Gastroesophageal sphincter (tissue), 4 donors: ENCODE results near the gene ADAMTS2. TPM values are rescaled to one million over a fixed set of nuclear protein-coding genes. Genes with fewer than 3 reads are reported as not detected.
"Not testable (repeated sequence)": the region's sequence is repeated elsewhere in the genome, so short reads cannot be mapped to it uniquely, and the experiment has no call there.

Experiments used
- ATAC-seq: fragments of 150-250 bp; one replicate; pipeline ENCODE4 v1.9.1; 2016; ENCODE audit warnings: mild to moderate bottlenecking, moderate library complexity
- H3K27ac ChIP-seq, 4 donors: fragments of 200-600 bp; sonication (generic) in 3 of 4; 1 replicate in 3 of 4; 2 replicates in 1 of 4; pipeline ENCODE4 v1.5.1; 2016 to 2019
- H3K27me3 ChIP-seq: fragments of 200-600 bp; sonication (generic); one replicate; pipeline ENCODE4 v1.5.1; 2019
- H3K36me3 ChIP-seq, 2 donors: fragments of 200-600 bp; sonication (generic); one replicate each; pipeline ENCODE4 v1.5.1; 2019; ENCODE audit warnings: control low read depth in 1 of 2
- H3K4me1 ChIP-seq, 3 donors: fragments of 200-600 bp; sonication (generic); 1 replicate in 2 of 3; 2 replicates in 1 of 3; pipeline ENCODE4 v1.5.1; 2016 to 2019; ENCODE audit warnings: control low read depth in 2 of 3
- H3K4me3 ChIP-seq, 2 donors: fragments of 200-600 bp; sonication (generic); one replicate each; pipeline ENCODE4 v1.5.1; 2019; ENCODE audit warnings: mild to moderate bottlenecking in 1 of 2, moderate library complexity in 1 of 2
- H3K9me3 ChIP-seq, 3 donors: fragments of 200-600 bp; sonication (generic); one replicate each; pipeline ENCODE4 v1.5.1; 2017 to 2019; ENCODE audit warnings: control low read depth in 2 of 3
- EP300 ChIP-seq: sonication (generic); formaldehyde crosslinking; IDR thresholded peaks from one replicate; pipeline ENCODE4 v1.6.1; 2017; ENCODE audit warnings: antibody characterized with exemption, mild to moderate bottlenecking
- POLR2A ChIP-seq, 2 donors: fragments of 450-650 bp; IDR thresholded peaks; one replicate each; pipeline ENCODE4 v1.6.1; 2017; ENCODE audit warnings: antibody characterized with exemption in 2 of 2, mild to moderate bottlenecking in 2 of 2, moderate library complexity in 1 of 2
- POLR2AphosphoS5 ChIP-seq: sonication (generic); formaldehyde crosslinking; IDR thresholded peaks from one replicate; pipeline ENCODE4 v1.6.1; 2017; ENCODE audit warnings: antibody characterized with exemption
- WGBS, 2 donors: methylation state at CpG; one replicate each; pipeline ENCODE4 v1.1.5; 2018; ENCODE audit warnings: low coverage in 1 of 2; 5-methylcytosine and 5-hydroxymethylcytosine counted together
- total RNA-seq, 4 donors: library from RNA; depleted of rRNA; stranded (reverse); fragments of >200 nt; gene quantifications; one replicate each; pipeline ENCODE4 v1.1.0, GENCODE V29; 2016
- TF ChIP-seq, protein P1 (sequence below), 4 experiments: fragments of 200-600 bp in 2 of 4; fragments of 450-650 bp in 2 of 4; sonication (generic) in 1 of 4; IDR thresholded peaks; one replicate each; pipeline ENCODE4 v1.5.1; 2017 to 2019; ENCODE audit warnings: antibody characterized with exemption in 4 of 4, mild to moderate bottlenecking in 2 of 4, moderate library complexity in 2 of 4

The ADAMTS2 gene
- total RNA-seq, 4 donors from 2014 or later = 14.8 to 24.8 (median 22.6) TPM

DNA sequence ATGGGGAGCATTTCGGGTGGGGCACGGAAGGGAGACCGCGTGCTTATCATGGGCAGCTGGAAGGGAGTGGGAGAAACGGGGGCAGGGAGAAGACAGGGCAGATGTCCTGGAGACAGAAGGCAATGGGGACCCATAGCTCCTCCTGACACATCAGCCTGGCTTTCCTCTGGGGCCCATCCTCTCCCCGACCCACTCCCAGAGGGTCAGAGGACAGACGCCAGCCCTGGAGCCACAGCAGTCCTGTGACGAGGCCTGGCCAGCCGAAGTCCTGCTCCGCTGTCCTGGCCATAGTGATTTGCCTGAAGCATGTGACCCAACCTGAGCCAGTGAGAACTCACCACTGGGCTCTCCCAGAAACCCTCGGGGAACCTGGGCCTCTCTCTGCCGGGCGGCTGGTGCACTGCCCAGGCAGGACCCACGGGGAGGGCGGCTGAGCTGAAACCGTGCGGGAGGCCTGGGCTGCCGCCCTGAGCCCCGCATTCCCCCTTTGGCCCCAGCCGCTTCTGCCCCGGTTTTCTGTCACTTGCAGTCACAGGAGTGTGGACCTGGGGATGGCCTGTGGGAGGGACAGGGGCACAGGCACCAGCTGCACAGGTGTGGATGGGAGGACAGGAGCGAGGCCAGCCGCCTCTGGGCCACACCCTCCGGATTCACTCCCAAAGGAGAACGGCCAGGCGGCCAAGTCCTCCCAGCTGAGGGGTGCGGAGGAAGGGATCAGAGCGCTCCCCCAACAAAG lies 19.8 kb downstream of the ADAMTS2 start:
- Histone ChIP-seq H3K4me1 (peaks cover 0 to 15% (median 3%) of the 10 kb centered on the region in 3 donors), H3K27ac (peak overlapping the region in 3 of 4 donors; percentile 18 to 69 (median 55))

DNA sequence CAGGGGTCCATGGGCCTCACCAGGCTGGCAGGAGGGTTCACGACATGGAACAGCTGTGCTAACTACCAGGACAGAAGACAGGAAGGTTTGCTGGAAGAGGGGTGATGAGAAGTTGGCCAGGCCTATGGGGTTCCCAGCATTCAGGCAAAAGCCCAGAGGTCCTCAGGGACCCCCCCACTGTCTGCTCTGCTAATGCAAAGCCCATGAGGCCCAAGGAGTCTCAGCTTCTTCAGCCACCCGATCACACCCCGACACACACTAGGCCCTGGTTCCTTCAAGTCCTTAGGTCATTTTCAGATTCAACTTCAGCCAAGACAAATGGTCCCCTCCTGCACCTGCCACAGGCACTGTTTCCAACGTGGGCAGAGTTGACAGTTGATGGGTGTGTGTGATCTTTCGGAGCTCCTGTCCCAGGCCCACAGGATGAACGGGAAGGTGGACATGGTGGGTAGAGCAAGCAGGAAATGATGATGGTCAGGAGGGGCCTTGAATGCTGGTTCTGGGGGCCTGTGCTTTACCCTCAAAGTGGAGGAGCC lies 20.4 kb downstream of the ADAMTS2 start:
- TF ChIP-seq, protein P1, sequence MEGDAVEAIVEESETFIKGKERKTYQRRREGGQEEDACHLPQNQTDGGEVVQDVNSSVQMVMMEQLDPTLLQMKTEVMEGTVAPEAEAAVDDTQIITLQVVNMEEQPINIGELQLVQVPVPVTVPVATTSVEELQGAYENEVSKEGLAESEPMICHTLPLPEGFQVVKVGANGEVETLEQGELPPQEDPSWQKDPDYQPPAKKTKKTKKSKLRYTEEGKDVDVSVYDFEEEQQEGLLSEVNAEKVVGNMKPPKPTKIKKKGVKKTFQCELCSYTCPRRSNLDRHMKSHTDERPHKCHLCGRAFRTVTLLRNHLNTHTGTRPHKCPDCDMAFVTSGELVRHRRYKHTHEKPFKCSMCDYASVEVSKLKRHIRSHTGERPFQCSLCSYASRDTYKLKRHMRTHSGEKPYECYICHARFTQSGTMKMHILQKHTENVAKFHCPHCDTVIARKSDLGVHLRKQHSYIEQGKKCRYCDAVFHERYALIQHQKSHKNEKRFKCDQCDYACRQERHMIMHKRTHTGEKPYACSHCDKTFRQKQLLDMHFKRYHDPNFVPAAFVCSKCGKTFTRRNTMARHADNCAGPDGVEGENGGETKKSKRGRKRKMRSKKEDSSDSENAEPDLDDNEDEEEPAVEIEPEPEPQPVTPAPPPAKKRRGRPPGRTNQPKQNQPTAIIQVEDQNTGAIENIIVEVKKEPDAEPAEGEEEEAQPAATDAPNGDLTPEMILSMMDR (IDR thresholded peaks at IDR 0.05) = no peak
- TF ChIP-seq EP300 (no peak), POLR2AphosphoS5 (no peak), POLR2A (IDR thresholded peaks at IDR 0.05) (no peak)
- Histone ChIP-seq H3K27ac (no peak overlapping the region), H3K9me3 (no peaks in the 10 kb centered on the region), H3K36me3 (no peaks in the 10 kb centered on the region), H3K27me3 (peaks cover 26% of the 10 kb centered on the region), H3K4me1 (peaks cover 0 to 15% (median 3%) of the 10 kb centered on the region in 3 donors), H3K4me3 (no peak overlapping the region)
- ATAC-seq = no peak
- WGBS, 2 donors = 60% methylated on average over 1 of the region's 6 CpGs; no CpG with 5 or more reads in 1 of the 2 donors

More for the DNA sequence above, 19.8 kb downstream of the ADAMTS2 start:
- H3K9me3 ChIP-seq = no peaks in the 10 kb centered on the region
- no peak overlapping the region for H3K4me3 ChIP-seq
- no peak for ATAC-seq
- H3K27me3 ChIP-seq = peaks cover 26% of the 10 kb centered on the region
- TF ChIP-seq POLR2AphosphoS5 = no peak
- TF ChIP-seq, protein P1 (IDR thresholded peaks at IDR 0.05) = no peak
- no peaks in the 10 kb centered on the region for H3K36me3 ChIP-seq
- WGBS, 2 donors = 82 to 89% methylated on average over 6 of the region's 28 CpGs

DNA sequence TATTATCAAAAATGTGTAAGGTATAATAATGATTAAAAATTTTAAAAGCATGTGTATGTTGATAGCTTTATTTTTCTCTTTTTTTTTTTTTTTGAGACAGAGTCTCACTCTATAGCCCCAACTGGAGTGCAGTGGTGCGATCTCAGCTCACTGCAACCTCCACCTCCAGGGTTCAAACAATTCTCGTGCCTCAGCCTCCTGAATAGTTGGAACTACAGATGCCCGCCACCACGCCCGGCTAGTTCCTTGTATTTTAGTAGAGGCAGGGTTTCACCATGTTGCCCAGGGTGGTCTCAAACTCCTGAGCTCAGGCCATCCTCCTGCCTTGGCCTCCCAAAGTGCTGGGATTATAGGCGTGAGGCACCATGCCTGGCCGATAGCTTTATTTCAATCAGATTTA lies 20.9 kb downstream of the ADAMTS2 start:
- ATAC-seq = not testable (repeated sequence)

DNA sequence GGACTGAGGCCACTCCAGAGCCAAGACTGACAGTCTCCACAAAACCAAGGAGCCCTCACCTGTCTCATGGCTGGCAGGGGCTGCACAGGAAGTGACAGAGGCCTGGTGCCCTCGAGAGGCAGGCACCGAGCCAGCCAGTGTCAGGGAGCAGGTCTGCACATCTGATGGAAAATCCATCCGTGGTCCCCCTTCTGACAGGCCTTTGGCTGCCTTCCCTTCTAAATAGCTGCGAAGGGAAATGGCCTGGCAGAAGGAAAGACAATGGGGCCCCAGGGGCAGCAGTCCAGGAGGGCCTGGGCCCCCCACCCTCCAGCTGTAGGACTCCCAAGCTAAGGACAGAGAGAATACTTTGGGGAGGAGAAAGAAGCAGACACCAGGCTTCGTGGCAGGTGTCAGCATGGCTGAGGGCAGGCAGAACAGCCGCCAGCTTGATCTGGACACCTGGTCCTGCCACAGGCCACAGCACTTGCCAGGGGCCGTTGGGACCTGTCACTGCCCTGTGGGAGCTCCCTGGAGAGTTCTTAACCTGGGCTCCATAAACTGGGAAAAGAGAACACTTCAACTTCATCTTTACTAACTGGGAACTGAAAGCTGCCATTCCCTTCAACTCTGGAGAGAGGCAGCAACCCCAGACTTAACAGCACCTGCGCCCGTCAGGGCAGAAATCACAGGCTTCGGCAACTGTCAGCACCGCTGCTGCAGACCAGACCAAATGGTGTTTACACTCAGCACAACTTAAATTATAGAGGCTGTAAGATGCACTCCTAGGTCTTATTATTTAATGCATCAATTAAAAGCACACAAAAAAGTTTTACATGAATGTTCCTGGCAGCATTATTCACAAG lies 22.0 kb downstream of the ADAMTS2 start:
- Histone ChIP-seq H3K4me1 (peaks cover 0 to 21% (median 3%) of the 10 kb centered on the region in 3 donors), H3K36me3 (no peaks in the 10 kb centered on the region), H3K27me3 (peaks cover 30% of the 10 kb centered on the region), H3K27ac (no peak overlapping the region), H3K4me3 (no peak overlapping the region), H3K9me3 (no peaks in the 10 kb centered on the region)
- no peak for ATAC-seq
- WGBS, 2 donors = 85 to 95% methylated on average over 4 to 5 of the region's 11 CpGs
- TF ChIP-seq POLR2A (IDR thresholded peaks at IDR 0.05) (no peak), EP300 (no peak), POLR2AphosphoS5 (no peak)
- TF ChIP-seq, protein P1 (IDR thresholded peaks at IDR 0.05) = no peak

More for the DNA sequence above, 20.9 kb downstream of the ADAMTS2 start:
- not testable (repeated sequence) for H3K36me3 ChIP-seq, H3K4me3 ChIP-seq, H3K27ac ChIP-seq, H3K9me3 ChIP-seq
- Histone ChIP-seq H3K27me3 (peaks cover 26% of the 10 kb centered on the region), H3K4me1 (peaks cover 0 to 15% (median 3%) of the 10 kb centered on the region in 3 donors)
- WGBS, 2 donors = 91 to 100% methylated on average over 1 to 7 of the region's 7 CpGs
